HepG2 (cell line): ENCODE measurements around the gene MT1M. TPM values are rescaled to one million over a fixed set of nuclear protein-coding genes. Genes with fewer than 3 reads are reported as not detected.

ENCODE experiments used
- ARID2 ChIP-seq: sonication (generic); formaldehyde crosslinking; IDR thresholded peaks from 2 replicates; pipeline ENCODE4 v1.8.1; 2022; ENCODE audit warnings: mild to moderate bottlenecking, missing genetic modification reagents, borderline replicate concordance
- IKZF4 ChIP-seq: sonication (generic); formaldehyde crosslinking; IDR thresholded peaks from 2 replicates; pipeline ENCODE4 v1.5.1; 2020; ENCODE audit warnings: borderline replicate concordance, mild to moderate bottlenecking, low read depth, missing genetic modification reagents; ENCODE audit errors: not compliant biosample characterization
- IRF2 ChIP-seq: IDR thresholded peaks from 2 replicates; pipeline ENCODE4 v1.6.1; 2018; ENCODE audit warnings: missing genetic modification reagents, missing compliant biosample characterization
- POLR2A ChIP-seq, 2 experiments: IDR thresholded peaks; 2 replicates each; pipeline ENCODE4 v1.6.1; 2011; ENCODE audit warnings: low read depth in 2 of 2, low read length in 2 of 2, mild to moderate bottlenecking in 1 of 2, moderate library complexity in 1 of 2; ENCODE audit not compliant: insufficient read depth in 1 of 2
- SOX13 ChIP-seq, 3 experiments: fragments of 450-650 bp in 1 of 3; sonication (generic) in 1 of 3; formaldehyde crosslinking in 1 of 3; IDR thresholded peaks in 2 of 3; conservative IDR thresholded peaks in 1 of 3; 2 replicates each; pipeline versions ENCODE4 v1.5.0 to v1.6.1; 2016 to 2020; ENCODE audit warnings: antibody characterized with exemption in 1 of 3, mild to moderate bottlenecking in 1 of 3, missing compliant biosample characterization in 1 of 3, missing genetic modification reagents in 1 of 3, moderate library complexity in 1 of 3
- ZNF17 ChIP-seq: sonication (generic); formaldehyde crosslinking; IDR thresholded peaks from 2 replicates; pipeline ENCODE4 v1.5.0; 2020; ENCODE audit warnings: mild to moderate bottlenecking, missing genetic modification reagents
- ZNF292 ChIP-seq: sonication (generic); formaldehyde crosslinking; IDR thresholded peaks from 2 replicates; pipeline ENCODE4 v1.8.1; 2022; ENCODE audit warnings: mild to moderate bottlenecking, low read depth, missing genetic modification reagents, borderline replicate concordance
- ZNF296 ChIP-seq: sonication (generic); formaldehyde crosslinking; conservative IDR thresholded peaks from 2 replicates; pipeline ENCODE4 v1.5.0; 2020; ENCODE audit warnings: mild to moderate bottlenecking, missing genetic modification reagents
- ZNF652 ChIP-seq: IDR thresholded peaks from 2 replicates; pipeline ENCODE4 v1.6.1; 2016; ENCODE audit warnings: low read depth, borderline replicate concordance
- ZNF7 ChIP-seq: IDR thresholded peaks from 2 replicates; pipeline ENCODE4 v1.6.1; 2016; ENCODE audit warnings: missing biosample characterization, missing genetic modification reagents
- ZSCAN20 ChIP-seq: sonication (generic); formaldehyde crosslinking; IDR thresholded peaks from 2 replicates; pipeline ENCODE4 v1.4.0; 2020; ENCODE audit warnings: missing genetic modification reagents, mild to moderate bottlenecking, borderline replicate concordance
- polyA plus RNA-seq, 8 experiments: library from polyadenylated mRNA; depleted of rRNA in 3 of 8; stranded (reverse) in 7 of 8; unstranded in 1 of 8; fragments of >200 nt; fragmentation: Illumina TruSeq in 4 of 8; extraction: Trizol in 4 of 8; gene quantifications; 2 replicates each; pipeline versions ENCODE4 v1.2.1 to v1.2.3, GENCODE V29; 2011 to 2016; ENCODE audit warnings: low read depth in 4 of 8, missing spikeins in 1 of 8, mixed read lengths in 1 of 8; ENCODE audit not compliant: insufficient read depth in 1 of 8
- total RNA-seq, 5 experiments: library from RNA; depleted of rRNA; stranded (reverse); fragments of >200 nt; fragmentation: Illumina TruSeq; extraction: Trizol; gene quantifications; 2 replicates each; pipeline ENCODE4 v1.2.3, GENCODE V29; 2016; ENCODE audit warnings: low read depth in 1 of 5
- TF ChIP-seq, protein P1 (sequence below): sonication (generic); formaldehyde crosslinking; IDR thresholded peaks from 2 replicates; pipeline ENCODE4 v1.5.1; 2020; ENCODE audit warnings: missing genetic modification reagents, mild to moderate bottlenecking, borderline replicate concordance
- TF ChIP-seq, protein P2 (sequence below): sonication (generic); formaldehyde crosslinking; IDR thresholded peaks from 2 replicates; pipeline ENCODE4 v1.4.0; 2020; ENCODE audit warnings: low read depth, missing genetic modification reagents
- TF ChIP-seq, protein P3 (sequence below): sonication (generic); formaldehyde crosslinking; IDR thresholded peaks from 2 replicates; pipeline ENCODE4 v1.4.0; 2020; ENCODE audit warnings: mild to moderate bottlenecking, missing genetic modification reagents
- TF ChIP-seq, protein P4 (sequence below): sonication (generic); formaldehyde crosslinking; conservative IDR thresholded peaks from 2 replicates; pipeline ENCODE4 v1.8.0; 2022; ENCODE audit warnings: low read depth, missing genetic modification reagents
- TF ChIP-seq, protein P5 (sequence below): sonication (generic); formaldehyde crosslinking; IDR thresholded peaks from 2 replicates; pipeline ENCODE4 v1.8.0; 2022; ENCODE audit warnings: mild to moderate bottlenecking, missing genetic modification reagents, moderate library complexity

Gene MT1M
- total and polyA plus RNA-seq, 2 of the 13 experiments (the other 11 are each of a cell fraction or from before 2014, with no cell fraction given): 4.6 TPM; not detected in 1

DNA sequence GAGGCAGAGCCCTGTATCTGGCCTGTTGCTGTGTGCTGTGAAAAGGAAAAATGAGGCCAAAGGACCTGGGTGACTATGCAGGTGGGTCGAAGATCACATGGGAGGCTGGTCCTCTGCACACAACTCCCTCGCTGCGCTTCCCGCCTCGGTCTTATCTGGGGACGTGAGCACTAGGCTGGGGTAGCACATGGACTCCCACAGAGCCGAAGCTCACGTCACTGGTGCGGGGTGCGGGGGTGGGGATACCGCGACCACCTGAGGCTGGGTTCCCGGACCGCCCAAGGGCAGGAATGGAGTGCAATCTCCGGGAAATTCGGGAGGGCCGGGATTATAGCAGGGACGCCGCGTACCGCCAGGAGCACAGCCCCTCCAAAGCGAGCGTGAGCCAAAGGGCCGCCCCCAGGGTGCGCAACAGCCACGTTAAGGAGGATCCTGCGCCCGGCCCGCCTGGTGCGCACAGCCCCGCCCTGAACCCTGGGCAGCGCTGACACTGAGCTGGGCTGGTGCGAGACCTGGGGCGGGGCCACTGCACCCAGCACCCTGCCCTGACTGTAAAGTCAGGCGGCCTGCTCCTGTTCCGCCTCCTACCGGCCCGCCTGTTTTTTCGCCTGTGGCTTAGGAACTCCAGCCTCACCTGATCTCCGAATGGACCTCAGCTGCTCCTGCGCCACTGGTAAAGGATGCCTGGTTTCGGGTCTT, 10.8 kb downstream of the MT1M start (continued):
- TF ChIP-seq ZNF652 (CRISPR knock-in tag) (no peak), IKZF4 (no peak), ARID2 (CRISPR knock-in tag) (no peak), ZSCAN20 (no peak; the same call in 1 of the 2 replicates), ZNF292 (CRISPR knock-in tag) (peak; percentile 69; the same call in 1 of the 2 replicates), POLR2A (IDR thresholded peaks at IDR 0.05; ENCODE audit: insufficient read depth in 1 of 2, low read depth in 2 of 2, low read length in 2 of 2) (no peak), IRF2 (CRISPR knock-in tag) (no peak), ZNF7 (CRISPR knock-in tag) (no peak), ZNF296 (CRISPR knock-in tag) (no peak), SOX13 (IDR thresholded peaks at IDR 0.05) (no peak), SOX13 (CRISPR knock-in tag; conservative IDR thresholded peaks at IDR 0.05 in 1 of 2, IDR thresholded peaks at IDR 0.05 in 1 of 2) (no peak), ZNF17 (CRISPR knock-in tag) (no peak)
- TF ChIP-seq, protein P1, sequence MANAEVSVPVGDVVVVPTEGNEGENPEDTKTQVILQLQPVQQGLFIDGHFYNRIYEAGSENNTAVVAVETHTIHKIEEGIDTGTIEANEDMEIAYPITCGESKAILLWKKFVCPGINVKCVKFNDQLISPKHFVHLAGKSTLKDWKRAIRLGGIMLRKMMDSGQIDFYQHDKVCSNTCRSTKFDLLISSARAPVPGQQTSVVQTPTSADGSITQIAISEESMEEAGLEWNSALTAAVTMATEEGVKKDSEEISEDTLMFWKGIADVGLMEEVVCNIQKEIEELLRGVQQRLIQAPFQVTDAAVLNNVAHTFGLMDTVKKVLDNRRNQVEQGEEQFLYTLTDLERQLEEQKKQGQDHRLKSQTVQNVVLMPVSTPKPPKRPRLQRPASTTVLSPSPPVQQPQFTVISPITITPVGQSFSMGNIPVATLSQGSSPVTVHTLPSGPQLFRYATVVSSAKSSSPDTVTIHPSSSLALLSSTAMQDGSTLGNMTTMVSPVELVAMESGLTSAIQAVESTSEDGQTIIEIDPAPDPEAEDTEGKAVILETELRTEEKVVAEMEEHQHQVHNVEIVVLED (CRISPR knock-in tag): no peak; the same call in 1 of the 2 replicates
- TF ChIP-seq, protein P2, sequence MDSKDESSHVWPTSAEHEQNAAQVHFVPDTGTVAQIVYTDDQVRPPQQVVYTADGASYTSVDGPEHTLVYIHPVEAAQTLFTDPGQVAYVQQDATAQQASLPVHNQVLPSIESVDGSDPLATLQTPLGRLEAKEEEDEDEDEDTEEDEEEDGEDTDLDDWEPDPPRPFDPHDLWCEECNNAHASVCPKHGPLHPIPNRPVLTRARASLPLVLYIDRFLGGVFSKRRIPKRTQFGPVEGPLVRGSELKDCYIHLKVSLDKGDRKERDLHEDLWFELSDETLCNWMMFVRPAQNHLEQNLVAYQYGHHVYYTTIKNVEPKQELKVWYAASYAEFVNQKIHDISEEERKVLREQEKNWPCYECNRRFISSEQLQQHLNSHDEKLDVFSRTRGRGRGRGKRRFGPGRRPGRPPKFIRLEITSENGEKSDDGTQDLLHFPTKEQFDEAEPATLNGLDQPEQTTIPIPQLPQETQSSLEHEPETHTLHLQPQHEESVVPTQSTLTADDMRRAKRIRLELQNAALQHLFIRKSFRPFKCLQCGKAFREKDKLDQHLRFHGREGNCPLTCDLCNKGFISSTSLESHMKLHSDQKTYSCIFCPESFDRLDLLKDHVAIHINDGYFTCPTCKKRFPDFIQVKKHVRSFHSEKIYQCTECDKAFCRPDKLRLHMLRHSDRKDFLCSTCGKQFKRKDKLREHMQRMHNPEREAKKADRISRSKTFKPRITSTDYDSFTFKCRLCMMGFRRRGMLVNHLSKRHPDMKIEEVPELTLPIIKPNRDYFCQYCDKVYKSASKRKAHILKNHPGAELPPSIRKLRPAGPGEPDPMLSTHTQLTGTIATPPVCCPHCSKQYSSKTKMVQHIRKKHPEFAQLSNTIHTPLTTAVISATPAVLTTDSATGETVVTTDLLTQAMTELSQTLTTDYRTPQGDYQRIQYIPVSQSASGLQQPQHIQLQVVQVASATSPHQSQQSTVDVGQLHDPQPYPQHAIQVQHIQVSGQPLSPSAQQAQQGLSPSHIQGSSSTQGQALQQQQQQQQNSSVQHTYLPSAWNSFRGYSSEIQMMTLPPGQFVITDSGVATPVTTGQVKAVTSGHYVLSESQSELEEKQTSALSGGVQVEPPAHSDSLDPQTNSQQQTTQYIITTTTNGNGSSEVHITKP (CRISPR knock-in tag): no peak
- TF ChIP-seq, protein P3, sequence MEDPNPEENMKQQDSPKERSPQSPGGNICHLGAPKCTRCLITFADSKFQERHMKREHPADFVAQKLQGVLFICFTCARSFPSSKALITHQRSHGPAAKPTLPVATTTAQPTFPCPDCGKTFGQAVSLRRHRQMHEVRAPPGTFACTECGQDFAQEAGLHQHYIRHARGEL (CRISPR knock-in tag): no peak; the same call in 1 of the 2 replicates
- TF ChIP-seq, protein P4, sequence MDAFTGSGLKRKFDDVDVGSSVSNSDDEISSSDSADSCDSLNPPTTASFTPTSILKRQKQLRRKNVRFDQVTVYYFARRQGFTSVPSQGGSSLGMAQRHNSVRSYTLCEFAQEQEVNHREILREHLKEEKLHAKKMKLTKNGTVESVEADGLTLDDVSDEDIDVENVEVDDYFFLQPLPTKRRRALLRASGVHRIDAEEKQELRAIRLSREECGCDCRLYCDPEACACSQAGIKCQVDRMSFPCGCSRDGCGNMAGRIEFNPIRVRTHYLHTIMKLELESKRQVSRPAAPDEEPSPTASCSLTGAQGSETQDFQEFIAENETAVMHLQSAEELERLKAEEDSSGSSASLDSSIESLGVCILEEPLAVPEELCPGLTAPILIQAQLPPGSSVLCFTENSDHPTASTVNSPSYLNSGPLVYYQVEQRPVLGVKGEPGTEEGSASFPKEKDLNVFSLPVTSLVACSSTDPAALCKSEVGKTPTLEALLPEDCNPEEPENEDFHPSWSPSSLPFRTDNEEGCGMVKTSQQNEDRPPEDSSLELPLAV (CRISPR knock-in tag): no peak
- TF ChIP-seq, protein P5, sequence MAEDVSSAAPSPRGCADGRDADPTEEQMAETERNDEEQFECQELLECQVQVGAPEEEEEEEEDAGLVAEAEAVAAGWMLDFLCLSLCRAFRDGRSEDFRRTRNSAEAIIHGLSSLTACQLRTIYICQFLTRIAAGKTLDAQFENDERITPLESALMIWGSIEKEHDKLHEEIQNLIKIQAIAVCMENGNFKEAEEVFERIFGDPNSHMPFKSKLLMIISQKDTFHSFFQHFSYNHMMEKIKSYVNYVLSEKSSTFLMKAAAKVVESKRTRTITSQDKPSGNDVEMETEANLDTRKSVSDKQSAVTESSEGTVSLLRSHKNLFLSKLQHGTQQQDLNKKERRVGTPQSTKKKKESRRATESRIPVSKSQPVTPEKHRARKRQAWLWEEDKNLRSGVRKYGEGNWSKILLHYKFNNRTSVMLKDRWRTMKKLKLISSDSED (CRISPR knock-in tag): no peak
